ENCODE measurements around the gene AKAP8L.
A peak's percentile ranks its signal among the peaks of the same experiment; 100 is the strongest.

AKAP8L gene

GRCh38 chr19:15448778-15449619, 30.2 kb upstream of the AKAP8L start:
- peaks cover 18% of the 10 kb centered on the region for H3K36me3 ChIP-seq (ENCODE audit: insufficient read depth, low read length)
- peak overlapping the region in 1 of 2 experiments; percentile 56; a peak in 3 of 4 replicates for H3K4me3 ChIP-seq (ENCODE audit: low read depth in 1 of 2, low read length in 2 of 2)
- H3K9ac ChIP-seq (ENCODE audit: low read depth, low read length), result peak overlapping the region; percentile 50
- peak overlapping the region; percentile 75 for H3K4me2 ChIP-seq (ENCODE audit: insufficient read depth, low read length)
- no peaks in the 10 kb centered on the region; the same call in 1 of the 2 replicates for H4K20me1 ChIP-seq (ENCODE audit: insufficient read depth, low read length)
- H3K4me1 ChIP-seq (ENCODE audit: insufficient read depth, low read length), result peaks cover 14% of the 10 kb centered on the region
- H3K79me2 ChIP-seq (ENCODE audit: insufficient read depth, low read length), result no peaks in the 10 kb centered on the region
- ATAC-seq (ENCODE audit: insufficient read depth, low read depth) (0 out of 3 replicates have a peak, but pooled peaks have one; percentile 3), DNase-seq (peak; percentile 17)
- peak; percentile 2 for TF ChIP-seq CTCF (IDR thresholded peaks at IDR 0.05; ENCODE audit: borderline replicate concordance, extremely low read depth, low read length, poor library complexity, severe bottlenecking)
- TF ChIP-seq EZH2 (IDR thresholded peaks at IDR 0.05; ENCODE audit: borderline replicate concordance, low read depth, low read length, severe bottlenecking), result no peak
- no peak overlapping the region for H3K27ac ChIP-seq (ENCODE audit: low read length)
- no peaks in the 10 kb centered on the region for H3K27me3 ChIP-seq (ENCODE audit: insufficient read depth, low read length, poor library complexity)
- peak overlapping the region; percentile 48 for H2AFZ ChIP-seq (ENCODE audit: low read depth, low read length)
- no peaks in the 10 kb centered on the region for H3K9me3 ChIP-seq (ENCODE audit: insufficient read depth, low read length, severe bottlenecking)

GRCh38 chr19:15448044-15448777, 29.4 kb upstream of the AKAP8L start:
- Histone ChIP-seq H3K4me1 (ENCODE audit: insufficient read depth, low read length) (peaks cover 14% of the 10 kb centered on the region), H2AFZ (ENCODE audit: low read depth, low read length) (0 out of 2 replicates have a peak overlapping the region, but pooled peaks have one; percentile 48), H3K79me2 (ENCODE audit: insufficient read depth, low read length) (no peaks in the 10 kb centered on the region), H3K4me3 (ENCODE audit: low read depth in 1 of 2, low read length in 2 of 2) (no peak overlapping the region), H3K27ac (ENCODE audit: low read length) (no peak overlapping the region), H3K9ac (ENCODE audit: low read depth, low read length) (no peak overlapping the region), H3K9me3 (ENCODE audit: insufficient read depth, low read length, severe bottlenecking) (no peaks in the 10 kb centered on the region), H3K36me3 (ENCODE audit: insufficient read depth, low read length) (peaks cover 15% of the 10 kb centered on the region; the same call in 1 of the 2 replicates), H3K4me2 (ENCODE audit: insufficient read depth, low read length) (peak overlapping the region; percentile 75; the same call in 1 of the 2 replicates), H4K20me1 (ENCODE audit: insufficient read depth, low read length) (no peaks in the 10 kb centered on the region; the same call in 1 of the 2 replicates), H3K27me3 (ENCODE audit: insufficient read depth, low read length, poor library complexity) (no peaks in the 10 kb centered on the region)
- no peak for TF ChIP-seq EZH2 (IDR thresholded peaks at IDR 0.05; ENCODE audit: borderline replicate concordance, low read depth, low read length, severe bottlenecking)
- TF ChIP-seq CTCF (IDR thresholded peaks at IDR 0.05; ENCODE audit: borderline replicate concordance, extremely low read depth, low read length, poor library complexity, severe bottlenecking), result no peak
- ATAC-seq (ENCODE audit: insufficient read depth, low read depth), result no peak
- DNase-seq, result no peak

- Histone ChIP-seq H3K27ac (ENCODE audit: low read length) (no peak overlapping the region), H2AFZ (ENCODE audit: low read depth, low read length) (no peak overlapping the region), H3K36me3 (ENCODE audit: insufficient read depth, low read length) (peaks cover 7% of the 10 kb centered on the region; the same call in 1 of the 2 replicates), H3K4me3 (ENCODE audit: low read depth in 1 of 2, low read length in 2 of 2) (no peak overlapping the region), H3K9ac (ENCODE audit: low read depth, low read length) (no peak overlapping the region), H3K27me3 (ENCODE audit: insufficient read depth, low read length, poor library complexity) (no peaks in the 10 kb centered on the region), H3K4me2 (ENCODE audit: insufficient read depth, low read length) (no peak overlapping the region), H3K9me3 (ENCODE audit: insufficient read depth, low read length, severe bottlenecking) (no peaks in the 10 kb centered on the region), H4K20me1 (ENCODE audit: insufficient read depth, low read length) (no peaks in the 10 kb centered on the region), H3K4me1 (ENCODE audit: insufficient read depth, low read length) (peaks cover 14% of the 10 kb centered on the region), H3K79me2 (ENCODE audit: insufficient read depth, low read length) (no peaks in the 10 kb centered on the region)
- ATAC-seq (ENCODE audit: insufficient read depth, low read depth), result no peak
- TF ChIP-seq CTCF (IDR thresholded peaks at IDR 0.05; ENCODE audit: borderline replicate concordance, extremely low read depth, low read length, poor library complexity, severe bottlenecking), result no peak
- TF ChIP-seq EZH2 (IDR thresholded peaks at IDR 0.05; ENCODE audit: borderline replicate concordance, low read depth, low read length, severe bottlenecking), result no peak
- DNase-seq, result no peak
These were observed 28.3 kb upstream of the AKAP8L start for GRCh38 chr19:15447057-15447456.
